ENCODE data around the gene CFH.
"Not testable (repeated sequence)": the region's sequence is repeated elsewhere in the genome, so short reads cannot be mapped to it uniquely, and the experiment has no call there.

GRCh38 chr1:196794103-196794502 lies 142.3 kb downstream of the CFH start:
- not testable (repeated sequence) for TF ChIP-seq LEF1 (IDR thresholded peaks at IDR 0.05); PRMT5 (CRISPR knock-in tag; IDR thresholded peaks at IDR 0.05); NRF1 (conservative IDR thresholded peaks at IDR 0.05 in 1 of 2, IDR thresholded peaks at IDR 0.05 in 1 of 2); NCOA6 (IDR thresholded peaks at IDR 0.05); SMC3 (conservative IDR thresholded peaks at IDR 0.05; ENCODE audit: insufficient read depth, low read depth, low read length); POLR3A (IDR thresholded peaks at IDR 0.05; ENCODE audit: borderline replicate concordance, extremely low read depth, insufficient read depth, insufficient read length); SETDB1 (IDR thresholded peaks at IDR 0.05; ENCODE audit: low read length); SP2 (IDR thresholded peaks at IDR 0.05; ENCODE audit: extremely low read depth, low read depth, low read length, poor library complexity, severe bottlenecking); CTCF (IDR thresholded peaks at IDR 0.05 in 2 of 3, conservative IDR thresholded peaks at IDR 0.05 in 1 of 3; ENCODE audit: insufficient read depth in 2 of 3, low read depth in 1 of 3, low read length in 3 of 3); SRSF7 (optimal IDR thresholded peaks at IDR 0.05; ENCODE audit: low read depth, low read length); POLR2AphosphoS5 (IDR thresholded peaks at IDR 0.05; ENCODE audit: control insufficient read depth, insufficient read depth, low read depth, low read length)

All from K562 (cell line).